ENCODE results near the gene CHD9.

DNA sequence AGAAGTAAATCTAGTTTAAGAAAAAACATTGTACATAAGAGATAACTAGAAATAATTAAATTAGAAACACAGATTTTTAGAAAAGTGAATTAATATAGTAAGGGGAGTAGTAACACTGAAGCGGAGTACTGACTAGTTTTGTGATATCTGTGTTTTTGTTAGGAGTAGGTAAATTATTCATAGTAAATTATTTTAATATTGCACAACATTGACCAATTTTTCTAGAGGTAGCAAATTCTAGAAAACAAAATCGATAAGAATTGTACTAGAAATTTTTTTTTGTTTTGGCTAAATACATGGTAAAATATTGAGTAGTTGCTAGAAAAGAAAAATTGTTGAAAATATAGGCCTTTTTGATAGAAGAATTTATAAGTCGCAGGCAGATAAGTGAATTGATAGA lies 156.5 kb downstream of the CHD9 start:
- TF ChIP-seq, protein P1, sequence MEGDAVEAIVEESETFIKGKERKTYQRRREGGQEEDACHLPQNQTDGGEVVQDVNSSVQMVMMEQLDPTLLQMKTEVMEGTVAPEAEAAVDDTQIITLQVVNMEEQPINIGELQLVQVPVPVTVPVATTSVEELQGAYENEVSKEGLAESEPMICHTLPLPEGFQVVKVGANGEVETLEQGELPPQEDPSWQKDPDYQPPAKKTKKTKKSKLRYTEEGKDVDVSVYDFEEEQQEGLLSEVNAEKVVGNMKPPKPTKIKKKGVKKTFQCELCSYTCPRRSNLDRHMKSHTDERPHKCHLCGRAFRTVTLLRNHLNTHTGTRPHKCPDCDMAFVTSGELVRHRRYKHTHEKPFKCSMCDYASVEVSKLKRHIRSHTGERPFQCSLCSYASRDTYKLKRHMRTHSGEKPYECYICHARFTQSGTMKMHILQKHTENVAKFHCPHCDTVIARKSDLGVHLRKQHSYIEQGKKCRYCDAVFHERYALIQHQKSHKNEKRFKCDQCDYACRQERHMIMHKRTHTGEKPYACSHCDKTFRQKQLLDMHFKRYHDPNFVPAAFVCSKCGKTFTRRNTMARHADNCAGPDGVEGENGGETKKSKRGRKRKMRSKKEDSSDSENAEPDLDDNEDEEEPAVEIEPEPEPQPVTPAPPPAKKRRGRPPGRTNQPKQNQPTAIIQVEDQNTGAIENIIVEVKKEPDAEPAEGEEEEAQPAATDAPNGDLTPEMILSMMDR (IDR thresholded peaks at IDR 0.05; ENCODE audit: poor library complexity, severe bottlenecking) = no peak
- TF ChIP-seq POLR2AphosphoS5 (IDR thresholded peaks at IDR 0.05) (no peak), EP300 (conservative IDR thresholded peaks at IDR 0.05; ENCODE audit: poor library complexity, severe bottlenecking) (no peak), EZH2 (IDR thresholded peaks at IDR 0.05; ENCODE audit: borderline replicate concordance, insufficient read depth, low read length, poor library complexity, severe bottlenecking) (no peak)

Data from neural cell (in vitro differentiated cells).